HepG2 (cell line): ENCODE measurements around the gene PIGL. TPM values are rescaled to one million over a fixed set of nuclear protein-coding genes. Genes with fewer than 3 reads are reported as not detected.

Experiments
- BRCA1 ChIP-seq: sonication (generic); formaldehyde crosslinking; IDR thresholded peaks from 2 replicates; pipeline ENCODE4 v1.4.0; 2020; ENCODE audit warnings: missing genetic modification reagents
- EZH2 ChIP-seq: conservative IDR thresholded peaks from 2 replicates; pipeline ENCODE4 v1.6.1; 2012; ENCODE audit warnings: mild to moderate bottlenecking, low read depth, low read length, moderate library complexity
- FOXJ3 ChIP-seq: sonication (generic); formaldehyde crosslinking; IDR thresholded peaks from 2 replicates; pipeline ENCODE4 v1.4.0; 2020; ENCODE audit warnings: missing genetic modification reagents, mild to moderate bottlenecking, borderline replicate concordance
- KMT2B ChIP-seq: IDR thresholded peaks from 2 replicates; pipeline ENCODE4 v1.6.1; 2016; ENCODE audit warnings: missing genetic modification reagents, missing compliant biosample characterization
- NR2F6 ChIP-seq, 2 experiments: IDR thresholded peaks; 2 replicates each; pipeline ENCODE4 v1.6.1; 2016; ENCODE audit warnings: antibody characterized with exemption in 1 of 2, mild to moderate bottlenecking in 1 of 2
- PBX2 ChIP-seq: IDR thresholded peaks from 2 replicates; pipeline ENCODE4 v1.6.1; 2016; ENCODE audit warnings: control low read depth
- POLR2A ChIP-seq, 2 experiments: IDR thresholded peaks; 2 replicates each; pipeline ENCODE4 v1.6.1; 2011; ENCODE audit warnings: low read depth in 2 of 2, low read length in 2 of 2, mild to moderate bottlenecking in 1 of 2, moderate library complexity in 1 of 2; ENCODE audit not compliant: insufficient read depth in 1 of 2
- RARA ChIP-seq: IDR thresholded peaks from 2 replicates; pipeline ENCODE4 v1.6.1; 2016; ENCODE audit warnings: missing genetic modification reagents, missing compliant biosample characterization
- REPIN1 ChIP-seq: sonication (generic); formaldehyde crosslinking; IDR thresholded peaks from 2 replicates; pipeline ENCODE4 v1.8.0; 2022; ENCODE audit warnings: missing genetic modification reagents, low read depth, mild to moderate bottlenecking, borderline replicate concordance
- SMC3 ChIP-seq: IDR thresholded peaks from 2 replicates; pipeline ENCODE4 v1.6.1; 2011; ENCODE audit warnings: low read length, improper control_type of control experiment
- TOPORS ChIP-seq: sonication (generic); formaldehyde crosslinking; IDR thresholded peaks from 2 replicates; pipeline ENCODE4 v1.8.0; 2023; ENCODE audit warnings: mild to moderate bottlenecking, missing genetic modification reagents
- ZBTB20 ChIP-seq: sonication (generic); formaldehyde crosslinking; IDR thresholded peaks from 2 replicates; pipeline ENCODE4 v1.8.1; 2023; ENCODE audit warnings: missing genetic modification reagents, low read depth, mild to moderate bottlenecking, borderline replicate concordance
- ZBTB3 ChIP-seq: sonication (generic); formaldehyde crosslinking; IDR thresholded peaks from 2 replicates; pipeline ENCODE4 v1.4.0; 2020; ENCODE audit warnings: low read depth, mild to moderate bottlenecking, moderate library complexity, missing genetic modification reagents, borderline replicate concordance
- ZFAT ChIP-seq: sonication (generic); formaldehyde crosslinking; conservative IDR thresholded peaks from 2 replicates; pipeline ENCODE4 v1.8.1; 2023; ENCODE audit warnings: missing genetic modification reagents, inconsistent platforms
- ZFY ChIP-seq: sonication (generic); formaldehyde crosslinking; IDR thresholded peaks from 2 replicates; pipeline ENCODE4 v1.4.0; 2020; ENCODE audit warnings: missing genetic modification reagents
- ZNF543 ChIP-seq: sonication (generic); formaldehyde crosslinking; IDR thresholded peaks from 2 replicates; pipeline ENCODE4 v1.4.0; 2020; ENCODE audit warnings: mild to moderate bottlenecking, missing genetic modification reagents
- ZNF572 ChIP-seq: sonication (generic); formaldehyde crosslinking; IDR thresholded peaks from 2 replicates; pipeline ENCODE4 v1.5.1; 2020; ENCODE audit warnings: mild to moderate bottlenecking, missing genetic modification reagents
- ZNF589 ChIP-seq: sonication (generic); formaldehyde crosslinking; conservative IDR thresholded peaks from 2 replicates; pipeline ENCODE4 v1.8.0; 2022; ENCODE audit warnings: mild to moderate bottlenecking, moderate library complexity, missing genetic modification reagents
- ZNF720 ChIP-seq: sonication (generic); formaldehyde crosslinking; IDR thresholded peaks from 2 replicates; pipeline ENCODE4 v1.4.0; 2020; ENCODE audit warnings: missing genetic modification reagents
- ZNF75D ChIP-seq: sonication (generic); formaldehyde crosslinking; IDR thresholded peaks from 2 replicates; pipeline ENCODE4 v1.8.1; 2023; ENCODE audit warnings: missing genetic modification reagents, mild to moderate bottlenecking, borderline replicate concordance
- ZNF850 ChIP-seq: sonication (generic); formaldehyde crosslinking; conservative IDR thresholded peaks from 2 replicates; pipeline ENCODE4 v1.9.0; 2021; ENCODE audit warnings: mild to moderate bottlenecking, missing genetic modification reagents
- ZSCAN31 ChIP-seq: sonication (generic); formaldehyde crosslinking; IDR thresholded peaks from 2 replicates; pipeline ENCODE4 v1.5.0; 2020; ENCODE audit warnings: low read depth, mild to moderate bottlenecking, missing genetic modification reagents
- polyA plus RNA-seq, 8 experiments: library from polyadenylated mRNA; depleted of rRNA in 3 of 8; stranded (reverse) in 7 of 8; unstranded in 1 of 8; fragments of >200 nt; fragmentation: Illumina TruSeq in 4 of 8; extraction: Trizol in 4 of 8; gene quantifications; 2 replicates each; pipeline versions ENCODE4 v1.2.1 to v1.2.3, GENCODE V29; 2011 to 2016; ENCODE audit warnings: low read depth in 4 of 8, missing spikeins in 1 of 8, mixed read lengths in 1 of 8; ENCODE audit not compliant: insufficient read depth in 1 of 8
- total RNA-seq, 5 experiments: library from RNA; depleted of rRNA; stranded (reverse); fragments of >200 nt; fragmentation: Illumina TruSeq; extraction: Trizol; gene quantifications; 2 replicates each; pipeline ENCODE4 v1.2.3, GENCODE V29; 2016; ENCODE audit warnings: low read depth in 1 of 5
- TF ChIP-seq, protein P1 (sequence below): sonication (generic); formaldehyde crosslinking; IDR thresholded peaks from 2 replicates; pipeline ENCODE4 v1.5.0; 2020; ENCODE audit warnings: missing genetic modification reagents
- TF ChIP-seq, protein P2 (sequence below): sonication (generic); formaldehyde crosslinking; IDR thresholded peaks from 2 replicates; pipeline ENCODE4 v1.9.0; 2022; ENCODE audit warnings: missing genetic modification reagents, mild to moderate bottlenecking, borderline replicate concordance
- TF ChIP-seq, protein P3 (sequence below): IDR thresholded peaks from 2 replicates; pipeline ENCODE4 v1.6.1; 2018; ENCODE audit warnings: missing genetic modification reagents

Gene PIGL
- total and polyA plus RNA-seq, 2 of the 13 experiments (the other 11 are each of a cell fraction or from before 2014, with no cell fraction given), result 28.5 to 63.8 TPM

- TF ChIP-seq BRCA1 (CRISPR knock-in tag), result peak; percentile 51; the same call in 1 of the 2 replicates
- TF ChIP-seq ZNF720 (CRISPR knock-in tag), result no peak
- no peak for TF ChIP-seq EZH2
- no peak for TF ChIP-seq FOXJ3 (CRISPR knock-in tag)
- TF ChIP-seq, protein P1, sequence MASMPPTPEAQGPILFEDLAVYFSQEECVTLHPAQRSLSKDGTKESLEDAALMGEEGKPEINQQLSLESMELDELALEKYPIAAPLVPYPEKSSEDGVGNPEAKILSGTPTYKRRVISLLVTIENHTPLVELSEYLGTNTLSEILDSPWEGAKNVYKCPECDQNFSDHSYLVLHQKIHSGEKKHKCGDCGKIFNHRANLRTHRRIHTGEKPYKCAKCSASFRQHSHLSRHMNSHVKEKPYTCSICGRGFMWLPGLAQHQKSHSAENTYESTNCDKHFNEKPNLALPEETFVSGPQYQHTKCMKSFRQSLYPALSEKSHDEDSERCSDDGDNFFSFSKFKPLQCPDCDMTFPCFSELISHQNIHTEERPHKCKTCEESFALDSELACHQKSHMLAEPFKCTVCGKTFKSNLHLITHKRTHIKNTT (CRISPR knock-in tag), result no peak
- 0 out of 2 replicates have a peak, but pooled peaks have one; percentile 46 for TF ChIP-seq ZBTB20
- TF ChIP-seq TOPORS (CRISPR knock-in tag), result peak; percentile 73; the same call in 1 of the 2 replicates
- no peak for TF ChIP-seq ZNF589 (CRISPR knock-in tag)
- no peak for TF ChIP-seq ZFAT (CRISPR knock-in tag)
- TF ChIP-seq ZNF572 (CRISPR knock-in tag), result no peak
- 0 out of 2 replicates have a peak, but pooled peaks have one; percentile 11 for TF ChIP-seq ZFY (CRISPR knock-in tag)
- no peak for TF ChIP-seq ZNF850
- peak; percentile 54 for TF ChIP-seq PBX2 (CRISPR knock-in tag)
- TF ChIP-seq RARA, result 0 out of 2 replicates have a peak, but pooled peaks have one; percentile 34
- TF ChIP-seq SMC3, result no peak
- 0 out of 2 replicates have a peak, but pooled peaks have one; percentile 2 for TF ChIP-seq NR2F6 (IDR thresholded peaks at IDR 0.05)
- TF ChIP-seq NR2F6 (CRISPR knock-in tag; IDR thresholded peaks at IDR 0.05), result peak; percentile 54; the same call in 1 of the 2 replicates
- TF ChIP-seq ZSCAN31 (CRISPR knock-in tag), result no peak
- TF ChIP-seq POLR2A (IDR thresholded peaks at IDR 0.05; ENCODE audit: insufficient read depth in 1 of 2, low read depth in 2 of 2, low read length in 2 of 2), result peak; percentile 24 to 75; a peak in 3 of 4 replicates
- TF ChIP-seq, protein P2, sequence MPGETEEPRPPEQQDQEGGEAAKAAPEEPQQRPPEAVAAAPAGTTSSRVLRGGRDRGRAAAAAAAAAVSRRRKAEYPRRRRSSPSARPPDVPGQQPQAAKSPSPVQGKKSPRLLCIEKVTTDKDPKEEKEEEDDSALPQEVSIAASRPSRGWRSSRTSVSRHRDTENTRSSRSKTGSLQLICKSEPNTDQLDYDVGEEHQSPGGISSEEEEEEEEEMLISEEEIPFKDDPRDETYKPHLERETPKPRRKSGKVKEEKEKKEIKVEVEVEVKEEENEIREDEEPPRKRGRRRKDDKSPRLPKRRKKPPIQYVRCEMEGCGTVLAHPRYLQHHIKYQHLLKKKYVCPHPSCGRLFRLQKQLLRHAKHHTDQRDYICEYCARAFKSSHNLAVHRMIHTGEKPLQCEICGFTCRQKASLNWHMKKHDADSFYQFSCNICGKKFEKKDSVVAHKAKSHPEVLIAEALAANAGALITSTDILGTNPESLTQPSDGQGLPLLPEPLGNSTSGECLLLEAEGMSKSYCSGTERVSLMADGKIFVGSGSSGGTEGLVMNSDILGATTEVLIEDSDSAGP, result peak; percentile 65; the same call in 1 of the 2 replicates
- TF ChIP-seq, protein P3, sequence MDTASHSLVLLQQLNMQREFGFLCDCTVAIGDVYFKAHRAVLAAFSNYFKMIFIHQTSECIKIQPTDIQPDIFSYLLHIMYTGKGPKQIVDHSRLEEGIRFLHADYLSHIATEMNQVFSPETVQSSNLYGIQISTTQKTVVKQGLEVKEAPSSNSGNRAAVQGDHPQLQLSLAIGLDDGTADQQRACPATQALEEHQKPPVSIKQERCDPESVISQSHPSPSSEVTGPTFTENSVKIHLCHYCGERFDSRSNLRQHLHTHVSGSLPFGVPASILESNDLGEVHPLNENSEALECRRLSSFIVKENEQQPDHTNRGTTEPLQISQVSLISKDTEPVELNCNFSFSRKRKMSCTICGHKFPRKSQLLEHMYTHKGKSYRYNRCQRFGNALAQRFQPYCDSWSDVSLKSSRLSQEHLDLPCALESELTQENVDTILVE (CRISPR knock-in tag), result peak; percentile 57; the same call in 1 of the 2 replicates
- no peak for TF ChIP-seq KMT2B
- TF ChIP-seq ZNF543 (CRISPR knock-in tag), result peak; percentile 14; the same call in 1 of the 2 replicates
- no peak for TF ChIP-seq ZBTB3 (CRISPR knock-in tag)
- no peak for TF ChIP-seq ZNF75D (CRISPR knock-in tag)
- TF ChIP-seq REPIN1 (CRISPR knock-in tag), result no peak; the same call in 1 of the 2 replicates
Observed at GRCh38 chr17:16297367-16298139, 80.5 kb downstream of the PIGL start (continued).
